Gastrocnemius medialis (tissue), 4 donors: Measurements from ENCODE around the gene TPD52L1. TPM values are rescaled to one million over a fixed set of nuclear protein-coding genes. Genes with fewer than 3 reads are reported as not detected.

Experiments used
- ATAC-seq, 2 donors: fragments of 150-250 bp; one replicate each; pipeline ENCODE4 v1.9.1; 2016
- DNase-seq, 2 donors: peaks; one replicate each; pipeline ENCODE4 v3.0.0-alpha.2; 2019
- H3K27ac ChIP-seq, 4 donors: fragments of 200-600 bp; sonication (generic); 1 replicate in 1 of 4; 2 replicates in 3 of 4; pipeline ENCODE4 v1.5.1; 2016 to 2018; ENCODE audit warnings: mild to moderate bottlenecking in 2 of 4, moderate library complexity in 1 of 4
- H3K27me3 ChIP-seq, 3 donors: fragments of 200-600 bp; sonication (generic) in 2 of 3; 1 replicate in 1 of 3; 2 replicates in 2 of 3; pipeline versions ENCODE4 v1.5.1 to v1.6.0; 2016 to 2019; ENCODE audit warnings: mild to moderate bottlenecking in 1 of 3, moderate library complexity in 1 of 3
- H3K36me3 ChIP-seq, 2 donors: fragments of 200-600 bp; sonication (generic) in 1 of 2; one replicate each; pipeline ENCODE4 v1.5.1; 2017 to 2018
- H3K4me1 ChIP-seq, 2 donors: fragments of 200-600 bp; sonication (generic) in 1 of 2; one replicate each; pipeline ENCODE4 v1.5.1; 2016 to 2017; ENCODE audit warnings: mild to moderate bottlenecking in 2 of 2
- H3K4me3 ChIP-seq, 4 donors: fragments of 200-600 bp; sonication (generic) in 3 of 4; 1 replicate in 1 of 4; 2 replicates in 3 of 4; pipeline ENCODE4 v1.5.1; 2016 to 2019; ENCODE audit warnings: mild to moderate bottlenecking in 2 of 4
- H3K9me3 ChIP-seq, 3 donors: fragments of 200-600 bp; sonication (generic) in 2 of 3; 1 replicate in 1 of 3; 2 replicates in 2 of 3; pipeline ENCODE4 v1.5.1; 2016 to 2019
- CTCF ChIP-seq, 5 experiments: fragments of 450-650 bp in 3 of 5; fragments of 200-600 bp in 2 of 5; sonication (generic) in 2 of 5; IDR thresholded peaks in 4 of 5; conservative IDR thresholded peaks in 1 of 5; 1 replicate in 4 of 5; 2 replicates in 1 of 5; pipeline ENCODE4 v1.5.1; 2016 to 2019; ENCODE audit warnings: antibody characterized with exemption in 5 of 5, mild to moderate bottlenecking in 3 of 5, moderate library complexity in 3 of 5
- POLR2A ChIP-seq, 2 donors: fragments of 450-650 bp; IDR thresholded peaks; one replicate each; pipeline ENCODE4 v1.6.1; 2017; ENCODE audit warnings: antibody characterized with exemption in 2 of 2, mild to moderate bottlenecking in 2 of 2, moderate library complexity in 2 of 2
- in situ Hi-C, 4 donors: fragments of 200-750 bp; cut with MboI; loops; one replicate each; pipeline versions ENCODE4 v1.15.0 to v1.8.0; 2017; ENCODE audit warnings: low sequenced_read_pairs in 4 of 4
- intact Hi-C: fragments of 100-400 bp; cut with DNase I; formaldehyde crosslinking; loops from one replicate; pipeline ENCODE4 v1.15.1; 2023; ENCODE audit warnings: low total_unique reads
- total RNA-seq, 4 donors: library from RNA; depleted of rRNA; stranded (reverse); fragments of >200 nt; gene quantifications; one replicate each; pipeline versions ENCODE4 v1.1.0 to v1.2.3, GENCODE V29; 2016

Gene TPD52L1
- total RNA-seq, 4 donors from 2014 or later: 47.6 to 152 (median 123) TPM

- Histone ChIP-seq H3K4me3 (no peak overlapping the region), H3K36me3 (no peaks in the 10 kb centered on the region), H3K9me3 (peaks cover 0 to 9% (median 0%) of the 10 kb centered on the region in 3 donors), H3K4me1 (no peaks in the 10 kb centered on the region), H3K27ac (no peak overlapping the region), H3K27me3 (no peaks in the 10 kb centered on the region)
- in situ Hi-C loops: loop anchor here in 3 of 4 donors (5.0 to 10.0 kb wide), 4 partner anchors 38 to 238 kb away; no protein-coding TSS in a partner anchor
- no peak for TF ChIP-seq CTCF (IDR thresholded peaks at IDR 0.05 in 4 of 5, conservative IDR thresholded peaks at IDR 0.05 in 1 of 5)
- no peak for TF ChIP-seq POLR2A (IDR thresholded peaks at IDR 0.05)
- ATAC-seq: no peak
- no peak for DNase-seq
- intact Hi-C loops: no loop called here
Measured at GRCh38 chr6:125110056-125110455, 43.5 kb upstream of the TPD52L1 start.

GRCh38 chr6:125111219-125111983 is 42.2 kb upstream of the TPD52L1 start:
- in situ Hi-C loops: loop anchor here in 3 of 4 donors (5.0 to 10.0 kb wide), 4 partner anchors 39 to 239 kb away; no protein-coding TSS in a partner anchor
- intact Hi-C loops: no loop called here
- Histone ChIP-seq H3K36me3 (no peaks in the 10 kb centered on the region), H3K27ac (no peak overlapping the region), H3K27me3 (no peaks in the 10 kb centered on the region), H3K4me3 (no peak overlapping the region), H3K4me1 (no peaks in the 10 kb centered on the region), H3K9me3 (peaks cover 0 to 9% (median 0%) of the 10 kb centered on the region in 3 donors)
- DNase-seq (no peak), ATAC-seq (no peak)
- TF ChIP-seq POLR2A (IDR thresholded peaks at IDR 0.05) (no peak), CTCF (IDR thresholded peaks at IDR 0.05 in 4 of 5, conservative IDR thresholded peaks at IDR 0.05 in 1 of 5) (no peak)

GRCh38 chr6:125112934-125113333 is 40.6 kb upstream of the TPD52L1 start:
- no peak for TF ChIP-seq POLR2A (IDR thresholded peaks at IDR 0.05)
- TF ChIP-seq CTCF (IDR thresholded peaks at IDR 0.05 in 4 of 5, conservative IDR thresholded peaks at IDR 0.05 in 1 of 5): no peak
- Histone ChIP-seq H3K27me3 (no peaks in the 10 kb centered on the region), H3K27ac (no peak overlapping the region), H3K36me3 (no peaks in the 10 kb centered on the region), H3K4me1 (no peaks in the 10 kb centered on the region), H3K4me3 (no peak overlapping the region), H3K9me3 (peaks cover 0 to 9% (median 0%) of the 10 kb centered on the region in 3 donors)
- DNase-seq: no peak
- intact Hi-C loops (no loop called here), in situ Hi-C loops (loop anchor here in 3 of 4 donors (5.0 to 10.0 kb wide), 4 partner anchors 41 to 241 kb away; no protein-coding TSS in a partner anchor)
- ATAC-seq: no peak

- no peaks in the 10 kb centered on the region for H3K4me1 ChIP-seq
- peak; percentile 58 to 93 (median 84) for TF ChIP-seq CTCF (IDR thresholded peaks at IDR 0.05 in 4 of 5, conservative IDR thresholded peaks at IDR 0.05 in 1 of 5)
- TF ChIP-seq POLR2A (IDR thresholded peaks at IDR 0.05): no peak
- intact Hi-C loops (loop anchor here (2.0 kb wide), 2 partner anchors 154 to 244 kb away; no protein-coding TSS in a partner anchor), in situ Hi-C loops (loop anchor here in 3 of 4 donors (5.0 to 10.0 kb wide), 4 partner anchors 42 to 242 kb away; no protein-coding TSS in a partner anchor)
- no peak overlapping the region for H3K4me3 ChIP-seq
- H3K36me3 ChIP-seq: no peaks in the 10 kb centered on the region
- DNase-seq (peak in 1 of 2 donors; percentile 41), ATAC-seq (no peak)
- H3K9me3 ChIP-seq: peaks cover 0 to 9% (median 0%) of the 10 kb centered on the region in 3 donors
- H3K27ac ChIP-seq: no peak overlapping the region
- H3K27me3 ChIP-seq: no peaks in the 10 kb centered on the region
Measured at GRCh38 chr6:125114248-125114858, 39.2 kb upstream of the TPD52L1 start.
